GM21360 (cell line): ENCODE data around the gene GYPB.
"Not testable (repeated sequence)": the region's sequence is repeated elsewhere in the genome, so short reads cannot be mapped to it uniquely, and the experiment has no call there.

Experiments used
- ATAC-seq: cut with Tn5 transposase; IDR thresholded peaks from one replicate; pipeline ENCODE4 v1.9.1; 2021; ENCODE audit warnings: mild to moderate bottlenecking, moderate library complexity; ENCODE audit not compliant: unreplicated experiment

Gene GYPB

DNA sequence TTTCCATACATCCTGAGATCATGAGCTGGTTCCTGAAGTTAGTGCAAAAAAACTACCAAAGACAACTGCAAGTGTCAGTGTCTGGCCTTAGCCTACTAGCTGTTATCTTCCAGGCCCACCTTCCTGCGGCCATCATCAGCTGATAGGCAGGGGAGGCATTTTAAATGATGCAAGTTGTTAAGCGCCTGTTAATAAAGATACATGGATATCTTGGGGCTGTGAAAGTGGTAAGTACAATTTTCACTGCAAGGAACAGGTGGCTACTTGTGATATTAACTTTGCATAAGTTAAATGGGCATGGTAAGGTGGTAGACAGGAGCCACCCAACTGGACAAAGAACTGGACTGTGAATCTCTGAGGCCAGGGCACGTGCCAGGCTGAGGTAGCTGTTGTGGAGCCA, at the start of gene GYPB:
Gene GYPB, minus strand, starts transcription at position 104 of the 400 bp plus-strand sequence. Its CDS starts 93 bp downstream, at position 11.
- not testable (repeated sequence) for ATAC-seq

DNA sequence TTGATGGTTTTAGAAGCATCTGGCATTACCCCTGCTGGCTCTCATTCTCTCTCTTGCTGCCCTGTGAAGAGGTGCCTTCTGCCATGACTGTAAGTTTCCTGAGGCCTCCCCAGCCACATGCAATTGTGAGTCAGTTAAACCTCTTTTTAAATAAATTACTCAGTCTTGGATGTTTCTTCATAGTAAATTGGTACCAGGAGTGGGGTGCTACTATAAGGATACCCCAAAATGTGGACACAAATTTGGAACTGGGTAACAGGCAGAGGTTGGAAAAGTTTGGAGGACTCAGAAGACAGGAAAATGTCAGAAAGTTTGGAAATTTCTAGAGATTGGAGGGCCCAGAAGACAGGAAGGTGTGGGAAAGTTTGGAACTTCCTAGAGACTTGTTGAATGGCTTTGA, 42.4 kb upstream of the GYPB start:
- ATAC-seq: not testable (repeated sequence)

DNA sequence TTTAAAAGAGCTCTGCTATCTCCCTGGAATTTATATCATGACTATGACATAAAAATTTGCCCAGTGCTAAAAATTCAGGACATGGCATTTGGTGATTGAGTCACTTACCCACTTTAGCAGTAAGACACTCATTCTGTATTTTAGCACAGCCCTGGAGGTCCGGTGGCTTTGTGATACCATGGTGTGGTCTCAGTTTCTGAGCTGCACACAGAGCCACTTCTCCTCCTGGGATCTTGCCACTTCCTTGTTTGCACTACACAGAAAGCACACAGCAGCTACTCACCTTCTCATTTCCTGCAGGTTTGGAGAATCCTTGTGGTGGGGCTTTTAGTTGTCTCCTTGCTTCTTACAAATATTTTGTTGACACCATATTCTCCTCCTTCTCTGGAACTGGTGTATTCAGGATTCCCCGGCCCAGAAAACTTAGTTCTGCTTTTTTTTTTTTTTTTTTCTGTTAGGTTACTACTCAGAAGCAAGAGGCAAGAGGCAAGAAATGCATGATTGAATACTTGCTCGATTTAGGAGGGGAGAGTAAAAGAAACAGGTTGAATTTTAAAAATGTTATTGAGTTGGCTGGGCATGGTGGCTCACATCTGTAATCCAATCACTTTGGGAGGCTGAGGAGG, 41.2 kb upstream of the GYPB start:
- ATAC-seq: not testable (repeated sequence)

DNA sequence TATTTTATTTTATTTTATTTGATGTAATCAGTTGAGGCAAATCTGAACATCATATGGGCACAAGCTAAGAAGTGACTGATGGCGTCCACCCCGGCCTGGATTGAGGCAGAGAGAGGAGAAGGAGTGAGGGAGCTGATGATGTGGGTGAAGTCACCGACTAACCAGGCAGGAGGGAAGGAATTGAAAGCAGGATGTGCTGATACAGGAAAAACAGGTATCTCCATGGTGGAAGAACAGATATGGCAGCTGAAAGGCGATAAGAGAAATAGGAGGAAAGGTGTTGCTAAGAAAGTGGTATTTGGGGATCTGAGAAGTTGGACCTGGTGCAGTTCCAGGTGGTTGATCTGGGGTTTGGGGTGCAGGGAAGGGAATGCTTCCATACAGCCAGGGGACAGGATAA, 37.6 kb upstream of the GYPB start:
- no peak for ATAC-seq

DNA sequence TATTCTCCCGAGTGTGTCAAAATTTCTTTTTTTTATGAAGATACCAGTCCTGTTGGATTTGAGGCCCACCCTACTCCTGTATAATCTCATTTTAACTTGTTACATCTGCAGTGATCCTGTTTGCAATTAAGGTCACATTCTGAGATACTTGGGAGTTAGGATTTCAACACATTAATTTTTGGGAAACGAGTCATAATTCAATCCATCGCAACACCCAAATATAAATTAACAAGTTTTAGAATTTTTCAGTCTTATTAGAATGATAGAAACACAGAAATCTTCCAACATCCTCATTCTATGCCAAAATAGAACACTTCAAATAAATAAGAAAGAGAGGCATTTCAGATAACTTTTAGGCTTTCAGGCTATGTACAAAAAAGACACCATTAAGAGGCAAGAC, 36.2 kb upstream of the GYPB start:
- ATAC-seq: not testable (repeated sequence)

DNA sequence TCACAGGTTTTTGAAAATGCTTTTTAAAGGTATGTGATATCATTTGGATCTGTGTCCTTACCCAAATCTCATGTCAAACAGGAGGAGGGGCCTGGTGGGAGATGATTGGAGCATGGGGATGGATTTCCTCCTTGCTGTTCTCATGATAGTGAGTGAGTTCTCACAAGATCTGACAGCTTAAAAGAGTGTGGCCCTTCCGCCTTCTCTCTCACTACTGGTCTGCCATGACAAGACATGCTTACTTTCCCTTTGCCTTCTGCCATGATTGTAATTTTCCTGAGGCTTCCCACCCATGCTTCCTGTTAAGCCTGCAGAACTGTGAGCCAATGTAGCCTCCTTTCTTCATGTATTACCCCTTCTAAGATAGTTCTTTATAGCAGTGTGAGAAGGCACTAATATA, 32.3 kb upstream of the GYPB start:
- ATAC-seq: not testable (repeated sequence)

DNA sequence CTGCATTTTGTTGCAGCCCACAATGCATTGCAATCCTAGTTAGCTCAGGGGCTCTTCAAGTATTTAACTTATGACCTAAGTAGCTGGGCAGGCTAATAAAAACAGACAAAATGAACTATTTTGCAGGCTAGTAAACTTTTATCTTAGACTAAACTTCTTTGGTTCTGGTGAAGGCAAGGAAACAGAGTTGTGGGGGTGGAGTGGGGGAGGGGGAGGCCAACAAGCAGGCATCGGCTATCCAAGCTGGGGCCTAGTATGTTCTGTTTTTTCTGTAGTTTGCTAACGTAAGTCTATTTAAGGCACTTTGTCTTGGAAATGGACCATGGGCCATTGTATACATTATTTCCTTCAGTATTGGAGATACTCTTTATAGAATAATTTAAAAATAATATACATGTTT, 31.5 kb upstream of the GYPB start:
- not testable (repeated sequence) for ATAC-seq

DNA sequence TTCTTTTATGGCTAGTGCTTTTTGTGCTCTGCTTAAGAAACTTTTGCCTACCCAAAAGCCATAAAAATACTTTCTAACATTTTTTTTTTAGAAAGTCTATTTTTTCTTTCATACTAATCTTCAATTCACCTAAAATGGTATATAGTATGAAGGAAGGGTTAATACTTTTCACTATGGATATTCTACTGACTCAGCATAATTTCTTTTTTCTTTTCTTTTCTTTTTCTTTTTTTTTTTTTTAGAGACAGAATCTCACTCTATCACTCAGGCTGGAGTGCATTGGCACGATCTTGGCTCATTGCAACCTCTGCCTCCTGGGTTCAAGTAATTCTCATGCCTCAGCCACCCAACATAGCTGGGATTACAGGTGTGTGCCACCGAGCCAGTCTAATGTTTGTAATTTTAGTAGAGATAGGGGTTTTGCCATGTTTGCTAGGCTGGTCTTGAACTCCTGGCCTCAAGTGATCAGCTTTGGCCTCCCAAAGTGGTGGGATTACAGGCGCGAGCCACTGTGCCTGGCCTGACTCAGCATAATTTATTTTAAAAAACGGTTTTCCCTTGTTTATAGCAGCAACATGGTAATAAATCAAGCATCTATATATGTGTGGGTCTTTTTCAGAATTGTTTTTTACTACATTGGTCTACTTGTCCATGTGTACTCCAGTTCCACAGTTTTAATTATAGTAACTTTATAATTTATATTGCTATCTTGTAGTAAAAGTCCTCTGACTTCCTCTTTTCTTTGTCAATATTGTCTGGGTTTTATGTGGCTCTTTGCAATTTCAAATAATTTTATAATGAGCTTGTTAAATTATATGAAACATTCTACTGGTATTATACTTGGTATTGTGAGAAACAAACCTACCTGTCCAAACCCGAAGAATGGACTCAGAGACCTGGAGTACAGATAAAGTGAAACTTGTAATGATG, 30.6 kb upstream of the GYPB start:
- ATAC-seq: not testable (repeated sequence)

DNA sequence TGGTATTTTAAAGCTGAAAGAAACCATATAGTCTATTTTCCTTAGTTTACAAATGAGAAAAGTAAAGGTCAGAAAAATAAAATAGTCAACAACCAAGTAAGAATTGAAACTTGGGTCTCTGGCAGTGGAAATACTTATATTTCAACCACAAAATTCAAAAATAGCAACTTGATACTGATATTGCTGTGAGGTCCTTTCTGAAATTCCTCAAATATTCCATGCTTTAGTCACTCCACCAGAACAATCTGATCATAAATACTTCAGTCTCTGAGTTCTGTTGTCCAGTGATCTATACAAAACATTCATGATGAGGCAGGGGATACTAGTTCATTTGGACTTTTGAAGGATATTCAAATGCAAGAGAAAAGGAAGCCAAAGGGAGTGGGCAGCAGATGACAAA, 25.8 kb upstream of the GYPB start:
- ATAC-seq: not testable (repeated sequence)

DNA sequence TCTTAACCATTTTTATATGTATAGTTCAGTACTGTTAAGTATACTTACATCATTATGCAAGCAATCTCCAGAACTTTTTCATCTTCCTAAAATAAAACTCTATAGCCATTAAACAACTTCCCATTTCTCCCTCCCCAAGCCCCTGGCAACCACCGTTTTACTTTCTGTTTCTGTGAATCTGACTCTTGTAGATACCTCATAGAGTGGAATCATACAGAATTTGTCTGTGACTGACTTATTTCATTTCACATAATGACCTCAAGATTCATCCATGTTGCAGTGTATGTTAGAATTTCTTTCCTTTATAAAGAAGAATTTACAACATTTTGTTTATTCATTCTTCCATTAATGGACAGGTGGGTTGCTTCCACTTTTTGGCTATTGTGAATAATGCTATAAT, 13.4 kb upstream of the GYPB start:
- not testable (repeated sequence) for ATAC-seq

DNA sequence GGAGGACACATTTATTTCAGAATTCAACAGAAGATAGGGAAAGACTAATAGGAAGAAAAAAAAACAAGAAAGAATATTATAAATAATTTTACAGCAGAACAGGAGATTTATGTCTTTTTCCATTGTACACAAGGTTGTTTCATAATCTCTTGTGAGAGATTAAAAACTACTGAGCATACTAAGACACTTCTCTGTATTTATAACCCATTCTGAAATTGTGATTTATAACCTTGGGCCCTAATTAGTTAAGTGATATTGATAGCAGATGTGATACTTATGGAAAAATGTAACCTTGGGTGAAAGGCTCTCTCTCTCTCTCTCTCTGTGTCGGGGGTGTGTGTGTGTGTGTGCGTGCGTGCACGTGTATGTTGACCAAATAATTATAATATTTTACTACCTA, 12.7 kb upstream of the GYPB start:
- not testable (repeated sequence) for ATAC-seq

DNA sequence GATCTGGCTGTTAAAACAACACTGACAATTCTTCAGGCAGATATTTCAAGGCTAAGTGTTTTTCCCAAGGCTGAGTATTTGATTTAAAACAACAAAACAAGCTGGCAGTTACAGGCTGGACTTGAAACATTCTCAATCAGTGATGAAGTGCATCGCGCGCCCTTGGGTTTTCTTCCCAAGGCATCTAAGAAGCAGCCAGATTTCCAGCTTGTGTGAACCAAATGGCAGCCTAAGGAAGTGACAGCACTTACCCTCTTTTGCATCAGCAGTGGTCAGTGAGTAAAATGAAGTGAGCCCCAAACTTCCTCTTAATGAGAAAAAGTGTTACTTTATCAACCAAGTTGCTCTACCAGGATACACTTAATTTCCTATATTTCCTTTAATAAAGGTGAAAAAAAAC, 12.2 kb upstream of the GYPB start:
- ATAC-seq: not testable (repeated sequence)

DNA sequence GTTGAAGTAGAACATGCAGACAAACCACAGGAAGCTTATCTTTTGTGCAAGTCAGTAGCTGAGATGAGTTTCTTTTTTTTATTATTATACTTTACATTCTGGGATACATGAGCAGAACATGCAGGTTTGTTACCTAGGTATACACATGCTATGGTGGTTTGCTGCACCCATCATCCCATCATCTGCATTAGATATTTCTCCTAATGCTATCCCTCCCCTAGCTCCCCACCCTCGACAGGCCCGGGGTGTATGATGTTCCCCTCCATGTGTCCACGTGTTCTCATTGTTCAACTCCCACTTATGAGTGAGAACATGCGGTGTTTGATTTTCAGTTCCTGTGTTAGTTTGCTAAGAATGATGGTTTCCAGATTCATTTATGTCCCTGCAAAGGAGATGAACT, 11.5 kb upstream of the GYPB start:
- not testable (repeated sequence) for ATAC-seq

DNA sequence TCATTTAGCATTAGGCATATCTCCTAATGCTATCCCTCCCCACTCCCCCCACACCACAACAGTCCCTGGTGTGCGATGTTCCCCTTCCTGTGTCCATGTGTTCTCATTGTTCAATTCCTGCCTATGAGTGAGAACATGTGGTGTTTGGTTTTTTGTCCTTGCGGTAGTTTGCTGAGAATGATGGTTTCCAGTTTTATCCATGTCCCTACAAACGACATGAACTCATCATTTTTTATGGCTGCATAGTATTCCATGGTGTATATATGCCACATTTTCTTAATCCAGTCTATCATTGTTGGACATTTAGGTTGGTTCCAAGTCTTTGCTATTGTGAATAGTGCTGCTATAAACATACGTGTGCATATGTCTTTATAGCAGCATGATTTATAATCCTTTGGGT, 7.5 kb upstream of the GYPB start:
- not testable (repeated sequence) for ATAC-seq

DNA sequence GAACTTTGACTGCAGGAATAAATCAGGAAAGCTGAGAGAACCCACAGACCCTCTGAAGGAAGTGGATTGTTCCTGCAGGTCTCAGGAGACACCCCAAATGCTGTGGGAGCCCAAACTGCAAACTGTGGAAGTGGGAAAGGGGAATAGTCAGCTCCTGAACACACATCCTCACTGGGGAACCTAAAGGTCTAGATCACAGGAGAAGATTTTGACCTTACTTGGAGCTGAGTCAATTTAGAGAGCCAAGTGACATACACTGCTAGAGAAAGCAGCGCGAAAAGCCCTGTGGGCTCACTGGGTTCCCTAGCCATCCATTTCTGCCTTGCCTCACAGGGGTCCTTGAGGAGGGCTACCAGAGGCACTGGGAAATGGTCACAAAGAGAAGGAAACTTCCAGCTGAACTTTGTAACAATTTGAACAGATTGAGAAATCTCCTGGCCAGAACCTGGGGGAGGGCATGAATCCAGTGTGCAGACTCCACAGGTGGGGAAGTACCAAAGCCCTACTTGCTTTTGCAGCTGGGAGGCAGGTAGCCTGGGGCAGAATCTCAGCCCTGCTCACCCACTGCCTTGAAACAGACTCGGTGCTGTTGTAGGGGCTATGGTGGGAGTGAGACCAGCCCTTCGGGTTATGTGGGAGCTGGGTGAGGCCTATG, 5.3 kb upstream of the GYPB start:
- not testable (repeated sequence) for ATAC-seq

DNA sequence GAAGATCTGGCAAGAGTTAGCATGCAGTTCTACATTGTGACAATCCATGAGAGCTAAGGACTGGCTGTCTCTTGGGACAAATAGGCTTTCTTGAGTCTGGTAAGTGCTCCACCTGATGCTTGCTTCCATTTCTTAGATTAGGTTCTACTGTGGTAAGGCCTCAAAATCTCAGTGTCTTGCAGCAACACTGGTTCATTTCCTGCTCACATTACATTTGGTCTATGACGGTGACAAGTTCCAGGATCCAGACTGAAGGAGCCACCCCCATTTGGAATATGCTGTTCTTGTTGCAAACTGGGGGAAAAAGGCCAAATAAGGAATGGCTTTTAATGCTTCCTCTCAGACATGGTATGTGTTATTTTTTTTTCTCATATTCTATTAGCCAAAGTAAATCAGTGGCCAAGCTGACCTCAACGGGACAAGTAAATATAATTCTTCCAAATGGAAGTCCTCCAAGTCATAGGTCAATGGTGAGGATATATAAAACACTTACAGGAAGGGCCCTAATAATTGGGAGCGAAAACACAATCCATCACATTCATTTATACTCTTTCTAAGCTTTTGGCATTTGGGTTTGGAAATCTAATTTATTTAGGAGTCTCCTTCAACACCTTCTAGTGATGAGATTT, 3.7 kb upstream of the GYPB start:
- ATAC-seq: not testable (repeated sequence)

DNA sequence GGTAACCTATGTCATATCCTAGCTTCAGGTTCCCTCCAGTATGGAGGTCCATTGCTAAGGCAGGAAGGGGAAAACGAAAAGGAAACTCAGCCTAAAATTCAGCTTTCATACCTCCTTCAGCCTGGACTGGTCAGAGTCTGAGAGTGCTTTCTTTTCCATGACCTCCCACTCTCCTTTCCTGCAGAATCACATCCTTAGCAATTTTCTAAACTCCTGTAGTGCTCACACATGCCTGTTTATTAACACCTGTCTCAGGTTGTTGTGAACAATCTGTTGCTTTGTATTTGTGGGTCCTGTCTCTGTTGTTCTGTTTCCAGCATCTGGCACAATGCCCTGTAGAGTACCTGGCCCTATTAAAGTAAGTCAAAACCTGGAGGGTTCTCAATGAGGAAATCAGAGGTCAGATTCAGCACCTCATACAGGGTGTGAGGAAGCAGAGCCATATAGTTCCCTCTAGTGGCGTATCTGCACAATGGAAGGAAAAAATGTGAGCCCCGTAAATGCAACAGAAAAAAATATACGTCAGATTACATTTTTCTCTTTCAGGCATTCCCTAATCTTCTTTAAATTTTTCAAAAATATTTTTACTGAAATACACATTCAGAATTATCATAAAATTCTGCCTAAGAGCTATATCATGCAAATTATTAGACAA, 2.3 kb upstream of the GYPB start:
- peak; percentile 89 for ATAC-seq

DNA sequence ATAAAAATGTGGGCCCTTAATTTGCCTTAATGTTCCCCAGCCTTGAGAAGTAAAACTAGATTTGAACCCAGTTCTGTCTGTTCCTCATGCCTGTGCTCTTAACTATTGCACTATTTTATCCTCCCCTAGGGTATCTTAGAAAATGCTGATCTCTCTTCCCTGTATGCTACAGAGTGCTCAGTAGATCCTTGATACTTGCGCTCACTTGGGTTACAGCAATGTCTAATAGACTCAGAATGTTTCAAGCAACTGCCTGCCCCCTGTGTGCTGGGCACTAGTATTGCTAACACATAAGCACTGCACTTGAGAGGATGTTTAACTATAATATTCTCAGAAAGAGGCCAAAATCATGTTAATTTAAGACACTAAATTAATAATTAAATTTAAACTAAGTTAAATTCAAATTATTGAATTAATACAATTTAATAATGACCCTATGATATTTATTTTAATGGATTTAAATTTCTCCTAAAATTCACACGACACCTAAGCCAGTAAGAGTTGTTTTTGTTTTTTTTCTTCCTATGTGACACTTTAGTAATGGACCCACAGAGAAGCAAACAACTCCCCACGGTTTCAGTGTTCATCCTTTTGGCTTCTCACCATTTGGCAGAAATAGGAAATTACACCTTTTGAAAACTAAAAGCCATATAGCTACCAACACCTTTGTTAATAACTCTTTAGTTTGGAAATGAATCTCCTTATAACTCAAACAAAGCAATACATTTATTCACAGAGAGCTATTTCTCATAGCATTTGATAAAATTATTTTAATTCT, 768 bp downstream of the GYPB start:
- ATAC-seq: not testable (repeated sequence)

DNA sequence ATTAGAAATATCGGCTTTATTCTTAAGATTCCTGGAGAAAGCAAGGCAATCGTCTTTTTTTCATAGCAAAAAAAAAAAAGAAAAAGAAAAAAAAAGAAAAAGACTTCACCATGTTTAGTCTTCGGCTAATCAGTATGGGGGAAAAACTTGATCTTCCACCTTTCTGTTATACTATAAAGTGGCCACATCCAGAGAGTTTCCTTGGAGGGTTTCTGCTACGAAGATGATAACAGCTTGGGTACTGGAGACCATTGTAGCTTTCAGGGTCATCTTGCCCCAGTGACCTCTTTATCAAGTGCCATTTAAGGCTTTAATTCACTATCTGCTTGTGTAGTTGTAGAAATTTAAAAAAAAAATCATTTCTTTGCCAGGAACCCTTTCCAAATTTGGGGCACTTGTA, 1.9 kb downstream of the GYPB start:
- ATAC-seq: not testable (repeated sequence)
